GM19395 (cell line): ENCODE data around the gene COL10A1.
"Not testable (repeated sequence)": the region's sequence is repeated elsewhere in the genome, so short reads cannot be mapped to it uniquely, and the experiment has no call there.

Experiments used
- ATAC-seq: cut with Tn5 transposase; IDR thresholded peaks from one replicate; pipeline ENCODE4 v1.9.1; 2021; ENCODE audit warnings: mild to moderate bottlenecking, moderate library complexity; ENCODE audit not compliant: unreplicated experiment

The COL10A1 gene

GRCh38 chr6:116127771-116128493, 2.0 kb upstream of the COL10A1 start:
- ATAC-seq, result no peak

- no peak for ATAC-seq
Measured at GRCh38 chr6:116120430-116120829, 5.5 kb downstream of the COL10A1 start.

- ATAC-seq, result no peak
Measured at GRCh38 chr6:116118608-116119007, 7.3 kb downstream of the COL10A1 start.

- ATAC-seq, result no peak
Measured at GRCh38 chr6:116115781-116116180, 10.2 kb downstream of the COL10A1 start.

GRCh38 chr6:116113386-116113785, 12.5 kb downstream of the COL10A1 start:
- no peak for ATAC-seq

GRCh38 chr6:116111552-116112528, 14.1 kb downstream of the COL10A1 start:
- ATAC-seq, result peak; percentile 80

- no peak for ATAC-seq
Measured at GRCh38 chr6:116108836-116109235, 17.1 kb downstream of the COL10A1 start.

GRCh38 chr6:116106146-116106545, 19.8 kb downstream of the COL10A1 start:
- no peak for ATAC-seq

- no peak for ATAC-seq
Measured at GRCh38 chr6:116105247-116105646, 20.7 kb downstream of the COL10A1 start.

GRCh38 chr6:116104636-116105035, 21.3 kb downstream of the COL10A1 start:
- no peak for ATAC-seq

- ATAC-seq, result no peak
Measured at GRCh38 chr6:116102873-116103272, 23.1 kb downstream of the COL10A1 start.

GRCh38 chr6:116101790-116102189, 24.1 kb downstream of the COL10A1 start:
- no peak for ATAC-seq

GRCh38 chr6:116101302-116101718, 24.6 kb downstream of the COL10A1 start:
- no peak for ATAC-seq

GRCh38 chr6:116100419-116101301, 25.3 kb downstream of the COL10A1 start, which contains the start of gene NT5DC1:
Gene NT5DC1, plus strand, starts transcription at chr6:116100853. Its CDS starts 78 bp downstream, at chr6:116100931.
- peak; percentile 80 for ATAC-seq

GRCh38 chr6:116099036-116099435, 26.9 kb downstream of the COL10A1 start:
- ATAC-seq, result no peak

- no peak for ATAC-seq
Measured at GRCh38 chr6:116096979-116097816, 28.7 kb downstream of the COL10A1 start.

GRCh38 chr6:116096048-116096759, 29.7 kb downstream of the COL10A1 start:
- ATAC-seq, result not testable (repeated sequence)

- no peak for ATAC-seq
Measured at GRCh38 chr6:116094041-116094440, 31.9 kb downstream of the COL10A1 start.

- ATAC-seq, result peak; percentile 70
Measured at GRCh38 chr6:116090251-116090650, 35.7 kb downstream of the COL10A1 start.
